HTR-8/SVneo (cell line): ENCODE results near the gene NCAPD2.
"Not testable (repeated sequence)": the region's sequence is repeated elsewhere in the genome, so short reads cannot be mapped to it uniquely, and the experiment has no call there.

Experiments used
- DNase-seq: peaks from one replicate; pipeline ENCODE4 v3.0.0; 2011; ENCODE audit warnings: low spot score, mixed read lengths; ENCODE audit not compliant: insufficient read length
- FAIRE-seq: peaks from 2 replicates; lab custom pipeline; 2011; peaks lifted over from hg19 to GRCh38; lab: Jason Lieb, UNC

The NCAPD2 gene

GRCh38 chr12:6492838-6493496, 935 bp upstream of the NCAPD2 start, which contains the start of gene MRPL51:
MRPL51 (minus strand) TSS chr12:6493262; CDS start chr12:6493136, 126 bp downstream.
- FAIRE-seq = peak; percentile 83
- DNase-seq = peak; percentile 99

DNA sequence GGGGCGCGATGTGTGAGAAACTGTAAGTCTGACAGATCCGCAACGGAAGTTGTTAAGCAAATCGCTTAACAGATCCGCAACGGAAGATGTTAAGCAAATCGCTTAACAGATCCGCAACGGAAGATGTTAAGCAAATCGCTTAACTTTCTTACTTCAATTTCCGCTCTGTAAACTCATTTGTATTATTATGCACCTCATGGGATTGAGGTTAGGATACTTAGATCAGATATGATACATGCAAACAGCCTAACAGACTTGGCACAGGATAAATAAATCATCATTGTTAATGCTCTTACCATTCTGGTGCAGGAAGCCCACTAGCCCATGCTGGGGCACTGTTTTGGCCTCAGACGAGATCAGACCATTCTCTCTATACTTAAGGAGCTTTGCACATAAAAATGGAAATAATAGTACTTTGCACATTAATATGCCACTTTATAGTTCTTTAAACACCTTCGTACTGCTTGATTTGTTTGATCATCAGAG, 399 bp downstream of the NCAPD2 start:
- FAIRE-seq (no peak), DNase-seq (no peak)

GRCh38 chr12:6494968-6495367, 1.1 kb downstream of the NCAPD2 start:
- DNase-seq (no peak), FAIRE-seq (no peak)

GRCh38 chr12:6497291-6497690, 3.4 kb downstream of the NCAPD2 start:
- not testable (repeated sequence) for FAIRE-seq, DNase-seq

DNA sequence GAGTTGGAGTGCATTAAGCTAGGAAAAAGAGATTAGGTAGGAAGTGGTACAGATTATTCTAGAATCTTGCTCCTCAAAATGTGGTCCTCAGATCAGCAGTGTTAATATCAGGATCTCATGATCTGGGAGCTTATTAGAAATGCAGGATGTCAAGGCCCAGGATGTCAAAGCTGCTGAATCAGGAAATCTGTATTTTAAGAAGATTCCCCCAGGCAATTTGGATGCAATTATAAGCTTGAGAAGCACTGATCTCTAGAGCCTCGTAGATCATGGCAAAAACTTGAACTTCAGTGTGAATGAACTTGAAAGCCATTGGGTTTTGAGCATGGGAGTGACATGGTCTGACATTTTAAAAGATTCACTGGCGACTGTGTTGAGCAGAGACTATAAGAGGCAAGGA, 6.6 kb downstream of the NCAPD2 start:
- FAIRE-seq = no peak
- DNase-seq = no peak

- no peak for FAIRE-seq
- no peak for DNase-seq
Observed at GRCh38 chr12:6507102-6507998, 13.4 kb downstream of the NCAPD2 start.

GRCh38 chr12:6508087-6508486, 14.2 kb downstream of the NCAPD2 start:
- no peak for FAIRE-seq
- no peak for DNase-seq

- FAIRE-seq (no peak), DNase-seq (no peak)
Observed at GRCh38 chr12:6520186-6520585, 26.3 kb downstream of the NCAPD2 start.

- FAIRE-seq (no peak), DNase-seq (no peak)
Observed at GRCh38 chr12:6522193-6522592, 28.3 kb downstream of the NCAPD2 start.

DNA sequence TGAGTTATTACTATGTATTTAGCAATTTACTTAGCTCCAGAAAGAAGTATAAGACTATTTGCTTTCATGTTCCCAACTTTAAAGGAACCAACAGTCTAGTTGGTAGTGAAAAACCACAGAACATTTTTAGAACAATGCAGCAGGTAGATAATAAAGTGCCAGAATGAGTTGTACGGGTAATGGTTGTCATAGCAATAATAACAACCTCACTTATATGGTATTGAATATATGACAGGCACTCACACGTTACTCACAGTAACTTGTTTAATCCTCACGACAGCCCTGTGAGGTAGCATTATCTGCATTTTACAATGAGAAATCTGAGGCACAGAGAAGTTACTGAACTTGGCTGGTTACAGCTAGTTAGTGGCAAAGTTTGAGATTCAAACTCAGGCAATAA, 29.8 kb downstream of the NCAPD2 start:
- FAIRE-seq = peak; percentile 64
- DNase-seq = no peak

GRCh38 chr12:6524648-6525047, 30.7 kb downstream of the NCAPD2 start:
- FAIRE-seq (no peak), DNase-seq (no peak)

GRCh38 chr12:6526201-6526600, 32.3 kb downstream of the NCAPD2 start:
- DNase-seq (no peak), FAIRE-seq (no peak)

GRCh38 chr12:6526766-6527525, 33.0 kb downstream of the NCAPD2 start:
- peak; percentile 9 for FAIRE-seq
- no peak for DNase-seq

GRCh38 chr12:6527711-6528110, 33.8 kb downstream of the NCAPD2 start:
- DNase-seq (no peak), FAIRE-seq (no peak)

DNA sequence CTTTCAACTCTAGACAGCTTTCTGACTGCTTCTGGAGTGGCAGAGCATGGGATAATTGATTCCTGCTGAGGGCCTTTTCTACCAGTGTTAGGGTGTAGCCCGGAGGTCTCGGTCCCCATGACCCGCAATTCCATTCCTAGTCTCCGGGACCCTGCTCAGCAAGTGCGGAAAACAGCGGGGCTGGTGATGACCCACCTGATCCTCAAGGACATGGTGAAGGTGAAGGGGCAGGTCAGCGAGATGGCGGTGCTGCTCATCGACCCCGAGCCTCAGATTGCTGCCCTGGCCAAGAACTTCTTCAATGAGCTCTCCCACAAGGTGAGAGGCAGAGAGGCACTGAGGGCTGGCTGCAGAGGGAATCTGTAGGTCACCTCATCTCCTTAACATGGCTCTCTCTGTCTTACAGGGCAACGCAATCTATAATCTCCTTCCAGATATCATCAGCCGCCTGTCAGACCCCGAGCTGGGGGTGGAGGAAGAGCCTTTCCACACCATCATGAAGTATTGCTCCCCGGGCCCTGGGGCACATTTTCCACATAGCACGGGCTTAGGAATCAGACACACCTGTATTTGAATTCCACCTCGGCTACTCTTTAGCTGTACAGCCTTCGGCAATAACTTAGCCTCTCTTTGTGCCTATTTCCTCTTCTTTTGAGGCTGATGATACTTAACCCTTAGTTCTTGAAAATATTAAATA, 34.8 kb downstream of the NCAPD2 start:
- DNase-seq = no peak
- FAIRE-seq = no peak

GRCh38 chr12:6529291-6529737, 35.4 kb downstream of the NCAPD2 start:
- FAIRE-seq (no peak), DNase-seq (no peak)

GRCh38 chr12:6530576-6531260, 36.8 kb downstream of the NCAPD2 start:
- FAIRE-seq (no peak), DNase-seq (no peak)

DNA sequence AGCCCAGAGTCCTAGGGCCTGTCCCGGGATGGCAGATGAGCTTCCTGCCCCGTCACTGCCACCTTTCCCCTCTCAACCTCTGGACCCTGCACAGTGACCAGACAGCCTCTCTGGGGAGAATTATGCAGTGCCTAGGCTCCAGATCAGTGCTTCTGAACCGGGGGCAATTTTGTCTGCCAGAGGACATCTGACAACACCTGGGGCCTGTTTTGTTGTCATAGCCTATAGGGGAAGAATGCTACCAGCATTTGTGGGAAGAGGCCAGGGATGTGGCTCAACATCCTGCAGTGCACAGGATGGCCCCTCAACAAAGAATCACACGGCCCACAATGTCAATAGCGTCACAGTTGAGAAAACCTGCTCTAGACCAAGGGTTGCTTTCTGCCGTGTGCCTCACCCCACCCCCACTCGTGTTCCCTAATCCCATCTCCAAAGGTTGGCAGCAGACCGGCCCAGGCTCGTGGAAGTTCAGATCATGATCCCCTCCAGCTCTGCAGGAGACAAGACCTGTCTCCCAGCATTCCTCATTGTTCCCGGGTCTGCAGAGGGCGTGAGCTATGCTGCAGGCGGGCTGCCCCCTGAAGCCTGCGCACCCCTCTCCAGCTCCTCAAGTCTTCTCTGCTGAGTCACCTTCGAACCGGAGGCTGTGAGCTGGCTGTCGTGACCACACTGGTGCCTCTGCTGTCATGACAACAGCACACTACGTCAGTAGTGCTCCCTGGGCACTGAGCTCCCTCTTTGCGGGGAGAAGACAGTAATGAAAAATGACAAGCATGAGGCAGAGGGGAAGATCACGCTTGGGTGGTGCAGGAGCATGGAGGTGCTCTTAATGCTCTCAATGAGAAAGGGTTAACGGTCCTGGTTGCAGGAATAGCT, 38.4 kb downstream of the NCAPD2 start:
- FAIRE-seq = peak; percentile 96
- peak; percentile 97 for DNase-seq
